ENCODE results near the gene CAPZB.
"Not testable (repeated sequence)": the region's sequence is repeated elsewhere in the genome, so short reads cannot be mapped to it uniquely, and the experiment has no call there.

DNA sequence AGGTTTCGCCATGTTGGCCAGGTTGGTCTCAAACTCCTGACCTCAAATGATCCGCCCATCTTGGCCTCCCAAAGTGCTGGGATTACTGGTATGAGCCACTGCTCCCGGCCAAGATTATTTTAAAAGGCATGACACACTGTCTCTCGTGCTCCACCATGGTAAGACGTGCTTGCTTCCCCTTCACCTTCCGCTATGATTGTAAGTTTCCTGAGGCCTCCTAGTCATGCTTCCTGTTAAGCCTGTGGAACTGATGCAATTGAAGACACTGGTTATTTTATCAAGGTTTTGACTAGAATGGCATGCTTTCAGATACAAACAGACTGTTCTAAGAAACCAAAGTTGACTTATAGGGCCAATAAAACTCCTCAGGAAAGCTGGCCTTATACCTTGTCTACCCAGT lies 16.9 kb upstream of the CAPZB start:
- TF ChIP-seq, protein P1, sequence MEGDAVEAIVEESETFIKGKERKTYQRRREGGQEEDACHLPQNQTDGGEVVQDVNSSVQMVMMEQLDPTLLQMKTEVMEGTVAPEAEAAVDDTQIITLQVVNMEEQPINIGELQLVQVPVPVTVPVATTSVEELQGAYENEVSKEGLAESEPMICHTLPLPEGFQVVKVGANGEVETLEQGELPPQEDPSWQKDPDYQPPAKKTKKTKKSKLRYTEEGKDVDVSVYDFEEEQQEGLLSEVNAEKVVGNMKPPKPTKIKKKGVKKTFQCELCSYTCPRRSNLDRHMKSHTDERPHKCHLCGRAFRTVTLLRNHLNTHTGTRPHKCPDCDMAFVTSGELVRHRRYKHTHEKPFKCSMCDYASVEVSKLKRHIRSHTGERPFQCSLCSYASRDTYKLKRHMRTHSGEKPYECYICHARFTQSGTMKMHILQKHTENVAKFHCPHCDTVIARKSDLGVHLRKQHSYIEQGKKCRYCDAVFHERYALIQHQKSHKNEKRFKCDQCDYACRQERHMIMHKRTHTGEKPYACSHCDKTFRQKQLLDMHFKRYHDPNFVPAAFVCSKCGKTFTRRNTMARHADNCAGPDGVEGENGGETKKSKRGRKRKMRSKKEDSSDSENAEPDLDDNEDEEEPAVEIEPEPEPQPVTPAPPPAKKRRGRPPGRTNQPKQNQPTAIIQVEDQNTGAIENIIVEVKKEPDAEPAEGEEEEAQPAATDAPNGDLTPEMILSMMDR (IDR thresholded peaks at IDR 0.05): not testable (repeated sequence)
- not testable (repeated sequence) for TF ChIP-seq POLR2A, EP300, POLR2AphosphoS5 (IDR thresholded peaks at IDR 0.05)

Data from sigmoid colon (tissue), 4 donors.